HEK293T (cell line): ENCODE results near the gene PIK3R3.

ENCODE experiments used
- CTCF ChIA-PET: fragments of 350-600 bp; formaldehyde crosslinking; extraction: SDS; loops from one replicate; lab custom pipeline; 2021; ENCODE audit warnings: antibody characterized with exemption, inconsistent platforms; lab: Yijun Ruan, JAX
- POLR2A ChIA-PET: fragments of 350-600 bp; formaldehyde crosslinking; extraction: SDS; loops from one replicate; lab custom pipeline; 2020; ENCODE audit warnings: antibody characterized with exemption, inconsistent platforms; lab: Yijun Ruan, JAX
- DNase-seq: peaks from one replicate; pipeline ENCODE4 v3.0.0; 2012; ENCODE audit warnings: mixed read lengths; ENCODE audit errors: extremely low spot score
- ARNT ChIP-seq: fragments of 450-650 bp; IDR thresholded peaks from 2 replicates; pipeline ENCODE4 v1.6.1; 2017; ENCODE audit warnings: mild to moderate bottlenecking
- BHLHE40 ChIP-seq: fragments of 450-650 bp; IDR thresholded peaks from 2 replicates; pipeline ENCODE4 v1.6.1; 2016; ENCODE audit warnings: mild to moderate bottlenecking, moderate library complexity, borderline replicate concordance
- CTBP1 ChIP-seq: fragments of 450-650 bp; IDR thresholded peaks from 2 replicates; pipeline ENCODE4 v1.6.1; 2016; ENCODE audit warnings: borderline replicate concordance
- ELF4 ChIP-seq: fragments of 450-650 bp; IDR thresholded peaks from 2 replicates; pipeline ENCODE4 v1.6.1; 2017; ENCODE audit warnings: antibody characterized with exemption
- FOXA1 ChIP-seq: fragments of 450-650 bp; IDR thresholded peaks from 2 replicates; pipeline ENCODE4 v1.6.1; 2016; ENCODE audit warnings: mild to moderate bottlenecking
- FOXK2 ChIP-seq: fragments of 450-650 bp; IDR thresholded peaks from 2 replicates; pipeline ENCODE4 v1.6.1; 2016; ENCODE audit warnings: mild to moderate bottlenecking
- FOXM1 ChIP-seq: fragments of 450-650 bp; IDR thresholded peaks from 2 replicates; pipeline ENCODE4 v1.6.1; 2017; ENCODE audit warnings: mild to moderate bottlenecking, borderline replicate concordance
- HDGF ChIP-seq: fragments of 450-650 bp; IDR thresholded peaks from 2 replicates; pipeline ENCODE4 v1.6.1; 2017; ENCODE audit warnings: antibody characterized with exemption, borderline replicate concordance
- L3MBTL2 ChIP-seq: fragments of 450-650 bp; conservative IDR thresholded peaks from 2 replicates; pipeline ENCODE4 v1.6.1; 2016; ENCODE audit warnings: mild to moderate bottlenecking
- LEF1 ChIP-seq: fragments of 450-650 bp; IDR thresholded peaks from 2 replicates; pipeline ENCODE4 v1.6.1; 2017; ENCODE audit warnings: mild to moderate bottlenecking, borderline replicate concordance
- NFRKB ChIP-seq: fragments of 450-650 bp; IDR thresholded peaks from 2 replicates; pipeline ENCODE4 v1.6.1; 2016; ENCODE audit warnings: mild to moderate bottlenecking, moderate library complexity
- SP1 ChIP-seq: fragments of 450-650 bp; IDR thresholded peaks from 2 replicates; pipeline ENCODE4 v1.6.1; 2017
- SUZ12 ChIP-seq: fragments of 450-650 bp; IDR thresholded peaks from 2 replicates; pipeline ENCODE4 v1.6.1; 2016; ENCODE audit warnings: mild to moderate bottlenecking
- TARDBP ChIP-seq: fragments of 450-650 bp; IDR thresholded peaks from 2 replicates; pipeline ENCODE4 v1.6.1; 2016
- ZNF384 ChIP-seq: fragments of 450-650 bp; IDR thresholded peaks from 2 replicates; pipeline ENCODE4 v1.6.1; 2016
- TF ChIP-seq, protein P1 (sequence below): fragments of 450-650 bp; IDR thresholded peaks from 2 replicates; pipeline ENCODE4 v1.6.1; 2016

Gene PIK3R3

DNA sequence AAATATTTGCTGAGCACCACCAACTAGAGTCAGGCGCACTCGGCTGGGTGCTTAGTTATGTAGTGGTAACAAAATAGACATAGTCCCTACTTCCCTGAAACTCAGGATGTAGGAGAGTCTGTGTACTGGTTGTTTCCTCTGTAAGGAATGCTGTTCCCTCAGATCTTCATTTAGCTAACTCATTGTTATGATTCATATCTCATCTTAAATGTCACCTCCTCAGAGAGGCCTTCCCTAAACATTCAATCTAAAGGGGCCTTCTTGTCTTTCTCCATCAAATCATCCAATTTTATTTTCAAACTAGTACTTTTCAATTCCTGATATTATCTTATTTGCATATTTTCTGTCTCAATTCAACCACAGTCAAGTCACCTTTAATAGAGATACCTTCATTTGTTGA, 132.9 kb downstream of the PIK3R3 start:
- TF ChIP-seq FOXM1 (no peak), FOXA1 (no peak), SUZ12 (no peak), BHLHE40 (no peak), FOXK2 (no peak), CTBP1 (no peak), NFRKB (no peak), SP1 (no peak), L3MBTL2 (no peak), LEF1 (no peak), ARNT (no peak), ELF4 (no peak), TARDBP (no peak), HDGF (no peak), ZNF384 (no peak)
- TF ChIP-seq, protein P1, sequence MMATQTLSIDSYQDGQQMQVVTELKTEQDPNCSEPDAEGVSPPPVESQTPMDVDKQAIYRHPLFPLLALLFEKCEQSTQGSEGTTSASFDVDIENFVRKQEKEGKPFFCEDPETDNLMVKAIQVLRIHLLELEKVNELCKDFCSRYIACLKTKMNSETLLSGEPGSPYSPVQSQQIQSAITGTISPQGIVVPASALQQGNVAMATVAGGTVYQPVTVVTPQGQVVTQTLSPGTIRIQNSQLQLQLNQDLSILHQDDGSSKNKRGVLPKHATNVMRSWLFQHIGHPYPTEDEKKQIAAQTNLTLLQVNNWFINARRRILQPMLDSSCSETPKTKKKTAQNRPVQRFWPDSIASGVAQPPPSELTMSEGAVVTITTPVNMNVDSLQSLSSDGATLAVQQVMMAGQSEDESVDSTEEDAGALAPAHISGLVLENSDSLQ: no peak
- DNase-seq: no peak
- ChIA-PET CTCF (no interaction called here), POLR2A (no interaction called here)

DNA sequence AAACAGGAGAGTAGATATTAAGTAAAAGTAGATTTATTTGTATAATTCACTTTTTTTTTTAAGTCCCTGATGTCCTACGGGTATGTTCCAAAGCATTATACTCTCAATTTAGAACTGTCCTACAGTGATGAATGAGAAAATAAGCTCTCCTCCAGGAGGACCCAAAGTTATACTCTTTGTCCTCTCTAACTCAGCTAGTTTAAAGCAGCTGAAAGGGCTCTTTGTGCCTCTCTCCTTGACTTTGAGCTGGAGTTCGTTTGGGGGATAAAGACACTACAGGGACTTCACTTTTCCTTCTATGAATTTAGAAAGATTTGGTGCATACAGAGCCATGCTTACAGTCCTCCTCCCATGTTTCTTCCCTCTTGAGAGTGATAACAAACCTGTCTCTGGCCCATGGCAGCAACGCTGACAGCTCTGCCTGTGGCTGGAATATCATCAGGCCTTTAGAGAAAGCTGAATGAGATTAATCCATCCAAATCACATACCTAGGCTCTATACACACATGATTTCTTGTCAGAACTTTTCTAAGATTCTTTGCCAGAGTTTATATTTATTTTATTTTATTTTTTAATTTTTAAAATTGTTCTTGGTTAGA, 134.3 kb downstream of the PIK3R3 start:
- no peak for DNase-seq
- no peak for TF ChIP-seq ARNT
- TF ChIP-seq HDGF: no peak
- TF ChIP-seq, protein P1: no peak
- no peak for TF ChIP-seq FOXK2
- no peak for TF ChIP-seq FOXM1
- TF ChIP-seq TARDBP: no peak
- no peak for TF ChIP-seq SUZ12
- TF ChIP-seq ZNF384: no peak
- no peak for TF ChIP-seq NFRKB
- no peak for TF ChIP-seq L3MBTL2
- no peak for TF ChIP-seq BHLHE40
- no peak for TF ChIP-seq LEF1
- CTCF ChIA-PET: no interaction called here
- POLR2A ChIA-PET: interaction anchor here (0.8 kb wide), 2 partner anchors 13 to 16 kb away, joined by 3 read pairs; no protein-coding TSS in a partner anchor

DNA sequence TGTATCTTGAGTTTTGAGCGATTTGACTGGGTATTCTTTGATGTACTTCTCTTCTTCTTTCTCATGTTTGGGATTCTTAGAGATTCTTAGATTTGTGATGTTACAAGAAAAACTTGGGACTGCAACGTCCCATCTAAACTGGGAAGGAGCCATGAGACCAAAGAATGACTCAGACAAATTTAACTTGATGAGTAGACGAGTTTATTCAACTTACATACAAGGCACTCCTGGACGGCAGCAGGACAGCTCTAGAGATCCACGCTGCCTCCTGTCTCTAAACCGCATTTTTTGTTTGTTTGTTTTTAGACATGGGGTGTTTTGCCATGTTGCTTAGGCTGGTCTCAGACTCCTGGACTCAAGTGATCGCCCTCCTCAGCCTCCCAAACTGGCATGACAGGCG, 137.1 kb downstream of the PIK3R3 start:
- no peak for DNase-seq
- ChIA-PET CTCF (no interaction called here), POLR2A (no interaction called here)
- TF ChIP-seq L3MBTL2 (no peak), SUZ12 (no peak), SP1 (no peak), HDGF (no peak), FOXA1 (no peak), FOXK2 (no peak), ARNT (no peak), FOXM1 (no peak), NFRKB (no peak), ZNF384 (no peak), TARDBP (no peak), ELF4 (no peak), LEF1 (no peak), BHLHE40 (no peak), CTBP1 (no peak)
- TF ChIP-seq, protein P1: no peak

DNA sequence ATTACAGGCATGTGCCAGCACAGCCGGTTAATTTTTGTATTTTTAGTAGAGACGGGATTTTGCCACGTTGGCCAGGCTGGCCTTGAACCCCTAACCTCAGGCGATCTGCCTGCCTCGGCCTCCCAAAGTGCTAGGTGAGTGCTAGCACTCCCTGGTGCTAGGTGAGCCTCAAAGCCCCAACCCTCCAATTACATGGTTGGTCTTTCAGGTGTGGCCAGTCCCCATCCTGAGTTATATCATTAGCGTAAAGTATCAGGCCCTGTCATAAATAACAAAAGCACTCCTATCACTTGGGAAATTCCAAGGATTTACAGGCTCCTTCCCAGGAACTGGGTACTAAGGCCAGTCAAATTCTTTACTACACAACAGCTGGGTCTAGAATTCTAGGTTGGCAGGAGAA, 138.0 kb downstream of the PIK3R3 start:
- TF ChIP-seq, protein P1: no peak
- no peak for TF ChIP-seq NFRKB
- CTCF ChIA-PET: no interaction called here
- DNase-seq: no peak
- POLR2A ChIA-PET: no interaction called here
